Renal cortex interstitium (tissue), 11 donors: ENCODE results near the gene HKDC1. TPM values are rescaled to one million over a fixed set of nuclear protein-coding genes. Genes with fewer than 3 reads are reported as not detected.
"Not testable (repeated sequence)": the region's sequence is repeated elsewhere in the genome, so short reads cannot be mapped to it uniquely, and the experiment has no call there.

Experiments
- DNase-seq, 11 donors: peaks; one replicate each; pipeline ENCODE4 v3.0.0-alpha.2; 2013; ENCODE audit warnings: low read depth in 9 of 11, low spot score in 4 of 11; ENCODE audit errors: extremely low read depth in 1 of 11
- polyA plus RNA-seq, 3 donors: library from polyadenylated mRNA; unstranded; fragments of 120-200 nt; gene quantifications; one replicate each; pipeline ENCODE4 v1.2.1, GENCODE V29; 2013; ENCODE audit not compliant: insufficient read length in 3 of 3

HKDC1 gene
- polyA plus RNA-seq, 3 donors = 15.3 to 34.1 (median 15.6) TPM

DNA sequence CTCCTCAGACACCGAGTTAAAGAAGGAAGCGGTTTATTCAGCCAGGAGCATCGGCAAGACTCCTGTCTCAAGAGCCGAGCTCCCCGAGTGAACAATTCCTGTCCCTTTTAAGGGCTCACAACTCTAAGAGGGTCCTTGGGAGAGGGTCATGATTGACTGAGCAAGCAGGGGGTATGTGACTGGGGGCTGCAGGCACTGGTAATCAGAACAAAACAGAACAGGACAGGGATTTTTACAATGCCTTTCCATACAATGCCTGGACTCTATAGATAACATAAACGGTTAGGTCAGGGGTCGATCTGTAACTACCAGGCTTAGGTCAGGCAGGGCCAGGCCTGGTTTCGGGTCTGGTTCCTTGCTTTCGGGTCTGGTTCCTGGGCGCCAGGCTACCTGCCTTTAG is 88.2 kb downstream of the HKDC1 start:
- DNase-seq = not testable (repeated sequence)

DNA sequence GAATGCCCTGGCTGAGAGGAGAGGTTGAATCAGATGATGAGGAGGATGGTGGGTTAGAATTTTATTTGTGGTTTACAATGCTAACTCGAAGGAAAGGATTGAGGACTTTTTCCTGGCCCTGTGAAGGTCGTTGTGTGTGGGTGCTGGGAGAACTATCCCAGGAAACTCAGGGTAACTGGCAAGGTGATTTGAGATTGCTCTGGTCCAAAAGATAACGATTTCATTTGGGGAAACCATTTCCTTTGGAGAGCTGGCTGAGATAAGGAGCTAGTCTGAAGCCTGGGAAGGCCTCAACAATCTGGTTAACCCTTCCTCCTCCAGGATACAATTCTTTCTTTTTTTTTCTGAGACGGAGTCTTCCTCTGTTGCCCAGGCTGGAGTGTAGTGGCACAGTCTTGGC is 91.2 kb downstream of the HKDC1 start:
- DNase-seq = no peak

DNA sequence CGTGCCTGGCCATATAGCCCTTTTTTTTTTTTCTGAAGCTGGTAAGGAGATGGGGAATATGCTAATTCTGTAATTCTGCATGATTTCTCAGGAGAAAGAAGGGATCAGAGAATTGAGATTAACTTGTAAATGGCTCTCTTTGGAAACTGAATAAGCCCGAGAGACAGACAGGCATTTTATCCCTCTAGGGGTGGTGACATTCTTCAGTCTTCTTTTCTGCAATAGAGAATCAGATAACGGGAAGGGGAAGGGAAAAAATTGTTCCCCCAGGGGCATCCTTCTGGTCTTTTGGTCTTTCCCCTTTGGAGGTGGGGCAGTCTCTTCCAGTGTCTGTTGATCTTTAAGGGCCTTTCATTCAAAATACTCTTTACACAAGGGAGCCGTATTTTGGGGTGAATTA is 92.4 kb downstream of the HKDC1 start:
- no peak for DNase-seq

DNA sequence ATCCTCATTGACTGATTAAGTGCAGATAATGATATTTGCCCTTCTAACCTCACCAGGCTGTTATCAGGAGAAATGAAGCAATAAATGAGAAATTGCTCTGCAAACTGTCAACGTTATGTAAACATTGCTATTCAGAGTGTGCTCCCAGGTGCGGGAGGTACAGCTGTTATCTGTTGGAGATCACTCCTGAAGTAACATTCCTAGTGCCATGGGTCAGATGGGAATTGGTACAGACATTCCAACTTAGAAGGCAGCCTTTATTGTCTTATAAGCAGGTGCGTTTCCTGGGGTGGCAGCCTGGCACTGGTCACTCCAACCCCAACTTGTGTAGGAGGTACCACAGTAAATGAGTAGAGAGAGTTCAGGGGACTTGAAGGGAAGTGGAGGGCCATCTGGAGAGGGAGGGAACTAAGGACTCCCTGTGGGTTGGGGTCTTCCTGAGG is 95.0 kb downstream of the HKDC1 start:
- no peak for DNase-seq

DNA sequence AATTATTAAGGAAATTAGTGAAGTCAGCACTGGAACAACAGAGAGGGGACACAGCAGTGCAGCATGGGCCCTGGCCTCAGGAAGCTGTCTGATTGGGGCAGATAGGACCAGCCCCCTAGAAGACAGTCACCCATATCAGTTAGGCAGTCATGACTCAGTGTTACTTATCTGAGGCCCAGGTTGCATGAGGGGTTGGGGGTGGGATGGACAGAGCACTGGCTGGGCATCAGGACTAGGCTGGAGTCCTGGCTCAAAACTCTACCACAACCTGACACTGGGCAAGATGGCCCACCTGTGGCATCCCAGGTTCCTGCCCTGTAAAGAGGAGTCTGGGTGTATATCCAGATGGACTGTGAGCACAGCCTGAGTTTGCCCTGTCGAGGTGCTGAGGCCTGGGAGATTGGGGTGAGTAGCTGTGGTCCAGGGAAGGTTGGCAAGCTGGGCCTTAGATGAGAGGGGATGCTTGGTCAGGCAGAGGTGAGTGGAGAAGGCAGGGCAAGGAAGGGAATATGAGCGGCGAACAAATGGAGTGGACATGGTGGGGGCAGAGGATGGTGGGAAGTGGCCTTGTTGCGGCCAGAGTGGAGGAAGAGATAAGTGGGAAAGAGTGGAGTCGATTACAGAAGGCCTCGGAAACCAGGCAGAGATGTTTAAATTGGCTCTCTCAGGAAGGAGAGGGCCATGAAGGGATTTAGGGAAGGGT is 95.6 kb downstream of the HKDC1 start:
- no peak for DNase-seq

DNA sequence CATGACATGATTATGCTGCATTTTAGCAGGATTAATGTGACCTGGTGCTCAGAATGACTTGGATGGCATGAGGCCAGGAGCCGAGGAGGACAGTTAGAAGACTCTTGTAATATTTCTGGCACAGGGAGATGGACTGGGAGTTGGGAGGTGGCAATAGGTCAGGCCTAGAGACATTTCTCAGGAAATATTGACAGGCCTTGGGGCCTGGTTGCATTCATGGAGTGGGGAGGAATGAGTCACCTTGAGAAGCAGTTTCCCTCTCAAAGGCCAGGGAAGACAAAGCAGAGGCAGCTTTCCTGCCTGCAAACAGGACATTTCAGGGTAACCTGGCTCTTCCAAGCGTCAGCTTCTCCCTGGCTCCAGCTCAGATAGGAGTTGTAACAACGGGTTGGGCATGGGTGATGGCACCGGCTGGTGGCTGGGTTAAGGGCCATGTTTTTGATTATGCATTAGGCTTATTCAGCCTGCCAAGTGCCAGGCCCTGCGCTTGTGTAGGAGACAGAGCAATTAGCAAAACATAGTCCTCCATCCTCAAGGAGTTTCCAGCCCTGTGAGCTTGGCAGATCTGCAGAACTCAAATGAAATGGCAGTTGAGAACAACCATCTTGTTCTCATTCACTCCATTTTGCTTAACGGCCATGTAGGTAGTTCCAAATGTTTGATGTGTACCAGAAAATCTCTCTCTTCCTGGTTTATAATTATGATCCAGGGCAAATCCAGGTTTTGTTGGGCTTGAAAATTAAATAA is 96.4 kb downstream of the HKDC1 start:
- DNase-seq = no peak

Other genes starting within 250 kb of the HKDC1 start
- gene KIFBP, start 231.5 kb upstream of the HKDC1 start, polyA plus RNA-seq = 10 to 100 TPM; 32.7 to 36.5 (median 34.7) TPM
- 10 to 100 TPM; 14.4 to 26.8 (median 20.1) TPM for gene SRGN, start 132.2 kb upstream of the HKDC1 start, polyA plus RNA-seq
- 100 to 1,000 TPM in 1 of 3 donors, 10 to 100 TPM in 2; 75.9 to 101 (median 81.1) TPM for gene VPS26A, start 96.2 kb upstream of the HKDC1 start, polyA plus RNA-seq
- 10 to 100 TPM; 38.1 to 47.4 (median 43.3) TPM for gene SUPV3L1, start 40.1 kb upstream of the HKDC1 start, polyA plus RNA-seq
- gene HK1, start 58.2 kb downstream of the HKDC1 start, polyA plus RNA-seq = 10 to 100 TPM; 49.7 to 58.3 (median 53.4) TPM
- gene TACR2, start 196.6 kb downstream of the HKDC1 start, polyA plus RNA-seq = under 1 TPM in 2 of 3 donors, not detected in 1; 0.18 to 0.47 TPM
- 10 to 100 TPM; 42.3 to 56.0 (median 46.8) TPM for gene TSPAN15, start 231.1 kb downstream of the HKDC1 start, polyA plus RNA-seq